NCI-H128 (cell line): ENCODE data around the gene SERTAD2.

Experiments
- DNase-seq: peaks from one replicate; lab custom pipeline; 2025; ENCODE audit not compliant: unreplicated experiment; lab: John Stamatoyannopoulos, UW

SERTAD2 gene

DNA sequence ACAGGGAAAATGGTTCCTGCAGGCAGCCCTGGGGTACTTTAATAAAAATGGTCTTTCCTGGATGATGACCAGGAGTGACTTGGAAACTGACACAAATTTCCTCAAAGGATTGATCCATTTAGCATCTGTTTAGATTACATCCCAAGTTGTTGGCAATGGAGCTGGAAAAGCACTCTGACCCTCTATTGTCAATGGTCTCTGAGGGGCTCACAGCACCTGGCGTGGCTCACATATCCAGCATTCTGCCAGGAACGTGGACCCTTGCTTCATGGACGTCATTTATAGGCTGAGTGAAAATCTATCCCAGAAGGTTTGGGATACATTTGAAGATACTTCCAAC is 43.8 kb downstream of the SERTAD2 start:
- no peak for DNase-seq

DNA sequence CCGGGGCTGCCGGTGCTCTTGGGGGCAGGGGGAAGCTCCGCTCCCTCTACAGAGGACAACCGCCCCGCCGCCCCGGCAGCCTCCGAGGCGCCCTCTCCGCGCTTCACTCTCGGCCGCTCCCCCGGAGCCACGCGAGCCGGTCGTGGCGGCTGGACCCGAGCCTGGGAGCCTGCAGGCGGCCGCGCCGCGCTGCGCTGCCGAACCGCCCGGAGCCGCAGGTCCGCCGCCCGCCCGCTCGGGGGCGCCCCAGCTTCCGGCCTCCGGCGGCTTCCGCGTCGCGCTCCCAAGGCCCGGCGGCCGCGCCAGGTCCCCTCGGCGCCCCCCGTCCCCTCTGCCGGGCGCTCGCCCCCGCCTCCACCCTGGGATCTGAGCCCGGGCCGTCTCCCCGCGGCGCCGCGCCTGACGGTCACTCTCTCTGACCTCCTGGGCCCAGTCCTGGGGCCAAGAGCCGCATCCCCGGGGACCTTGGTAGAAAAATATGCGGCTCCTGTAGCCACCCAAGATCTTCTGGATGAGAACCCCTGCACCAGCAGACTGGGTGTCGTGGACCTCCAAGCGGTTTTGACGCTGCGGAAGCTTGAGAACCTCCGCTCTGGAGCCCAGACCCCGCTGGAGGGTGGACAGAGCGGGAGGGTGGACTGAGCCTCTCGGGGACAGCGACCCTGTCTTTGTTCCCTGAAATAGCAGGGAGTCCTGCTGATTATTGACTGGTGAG is 44.3 kb downstream of the SERTAD2 start:
- DNase-seq = no peak

DNA sequence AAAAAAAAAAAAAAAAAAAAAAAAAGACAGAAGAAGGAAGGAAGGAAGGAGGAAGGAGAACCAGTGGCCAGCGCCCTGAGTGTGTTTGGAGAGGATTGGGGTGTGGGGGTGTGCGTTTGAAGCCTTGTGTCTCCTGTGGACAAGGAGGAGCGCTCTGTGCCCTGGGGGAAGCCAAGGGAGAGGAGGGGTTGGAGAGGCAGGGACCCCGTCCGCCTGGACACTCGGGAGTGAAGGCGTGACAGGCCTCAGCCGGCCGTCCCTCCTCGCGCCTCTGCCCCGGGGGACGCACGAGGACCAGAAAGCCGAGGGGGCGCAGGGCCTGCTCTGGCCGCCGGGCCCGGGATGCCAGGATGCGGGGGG is 44.9 kb downstream of the SERTAD2 start:
- DNase-seq = no peak

DNA sequence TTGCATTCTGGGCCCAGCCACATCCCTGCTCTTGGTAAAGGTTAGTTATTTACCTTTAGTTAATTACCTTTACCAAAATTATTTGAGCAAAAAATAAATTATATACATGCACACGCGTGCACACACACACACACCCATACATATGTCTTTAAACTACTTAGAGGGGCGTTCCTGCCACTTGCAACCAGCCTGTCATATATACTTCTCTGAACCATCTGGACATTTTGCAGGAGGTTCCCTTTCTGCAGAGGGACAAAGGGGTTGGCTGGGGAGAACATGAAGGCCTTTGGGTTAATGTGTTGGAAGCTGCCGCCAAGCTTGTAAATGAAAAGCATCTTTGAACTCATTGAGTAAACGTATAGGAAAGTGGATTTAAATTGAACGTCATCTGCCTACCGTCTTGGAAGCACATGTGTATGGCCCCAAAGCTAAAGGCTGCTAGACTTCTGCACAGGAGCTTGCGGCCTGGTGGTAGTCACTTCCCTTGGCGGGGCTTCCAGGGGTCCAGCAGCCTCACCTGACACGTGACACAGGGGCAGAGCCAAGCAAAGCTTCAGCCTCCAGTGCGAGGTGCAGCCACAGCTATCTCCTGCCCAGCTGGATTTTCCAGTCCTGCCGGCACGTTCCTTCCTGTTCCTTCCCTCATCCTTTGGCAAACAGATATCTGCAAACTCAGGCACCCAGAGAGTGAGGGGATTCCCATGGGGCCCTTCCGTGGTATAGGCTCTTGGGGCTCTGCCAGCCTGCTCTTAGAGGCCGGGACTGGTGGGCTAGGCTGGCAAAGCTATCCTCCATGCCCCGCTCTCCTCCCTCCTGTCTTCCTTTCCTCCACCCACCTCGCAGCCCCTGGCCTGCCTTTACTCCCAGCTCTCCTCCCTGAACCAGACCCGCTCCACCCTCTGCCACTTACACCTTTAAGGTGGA is 46.1 kb downstream of the SERTAD2 start:
- DNase-seq = no peak

DNA sequence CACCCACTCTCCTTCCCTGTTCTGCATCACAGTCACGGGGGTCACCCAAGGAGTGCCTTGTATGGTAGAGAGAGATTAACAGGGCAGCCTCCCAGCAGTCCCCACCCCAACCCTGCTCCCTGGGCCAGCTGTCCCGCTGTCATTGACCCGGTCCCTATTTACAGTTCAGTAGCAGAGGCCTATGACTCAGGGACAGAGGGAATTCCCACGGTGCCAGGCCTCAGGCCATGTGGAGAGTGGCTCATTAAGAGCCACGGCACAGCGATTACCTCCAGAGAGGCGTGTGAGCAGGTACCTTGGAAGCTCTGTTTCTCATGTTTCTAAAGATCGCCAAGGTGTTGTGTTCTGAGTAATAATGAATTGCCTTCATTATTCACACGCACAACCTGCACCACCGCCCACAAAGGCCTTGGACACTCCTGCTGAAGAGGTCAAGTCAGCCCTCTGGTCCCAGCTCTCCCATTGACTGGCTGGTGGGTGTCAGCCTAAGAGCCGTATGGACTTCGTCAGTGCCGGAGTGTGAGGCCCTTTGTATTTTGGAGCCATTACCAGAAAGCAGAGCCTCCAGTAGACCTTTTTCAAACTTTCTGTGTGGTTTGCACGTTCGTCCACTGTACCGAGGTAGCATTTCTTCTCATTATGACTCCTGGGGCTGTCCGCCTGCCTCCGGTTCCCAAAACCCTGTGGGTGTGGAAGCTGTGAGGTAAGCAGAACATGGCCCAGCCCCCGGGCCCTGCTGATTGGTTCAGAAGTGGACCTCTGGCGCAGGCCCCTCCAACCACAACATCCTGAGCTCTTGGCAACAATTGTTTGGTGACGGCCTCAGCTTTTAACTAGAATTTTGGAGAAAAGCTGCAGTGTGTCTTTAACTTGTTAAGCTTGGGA is 47.0 kb downstream of the SERTAD2 start:
- no peak for DNase-seq

DNA sequence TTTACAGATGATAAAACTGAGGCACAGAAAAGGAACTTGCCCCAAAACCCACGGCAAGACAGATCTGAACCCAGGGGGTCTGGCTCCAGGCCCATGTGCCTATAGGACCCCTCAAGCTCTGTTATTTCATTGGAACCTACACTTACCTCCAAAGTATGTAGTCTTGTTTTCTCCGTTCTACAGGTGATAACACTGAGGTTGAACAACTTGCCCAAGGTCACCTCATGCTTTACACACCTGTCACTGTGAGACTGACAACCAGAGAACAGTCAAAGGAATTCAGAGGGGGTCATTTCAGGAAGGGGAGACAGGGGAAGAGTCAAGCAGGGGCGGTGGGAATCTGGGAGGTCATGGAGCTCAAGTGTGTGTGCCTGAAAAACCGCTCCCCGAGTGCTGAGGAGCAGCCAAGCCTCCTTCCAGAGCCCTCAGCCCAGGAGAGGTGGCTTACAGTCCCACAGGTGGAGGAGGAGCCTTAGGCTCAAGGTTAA is 47.7 kb downstream of the SERTAD2 start:
- DNase-seq = no peak

DNA sequence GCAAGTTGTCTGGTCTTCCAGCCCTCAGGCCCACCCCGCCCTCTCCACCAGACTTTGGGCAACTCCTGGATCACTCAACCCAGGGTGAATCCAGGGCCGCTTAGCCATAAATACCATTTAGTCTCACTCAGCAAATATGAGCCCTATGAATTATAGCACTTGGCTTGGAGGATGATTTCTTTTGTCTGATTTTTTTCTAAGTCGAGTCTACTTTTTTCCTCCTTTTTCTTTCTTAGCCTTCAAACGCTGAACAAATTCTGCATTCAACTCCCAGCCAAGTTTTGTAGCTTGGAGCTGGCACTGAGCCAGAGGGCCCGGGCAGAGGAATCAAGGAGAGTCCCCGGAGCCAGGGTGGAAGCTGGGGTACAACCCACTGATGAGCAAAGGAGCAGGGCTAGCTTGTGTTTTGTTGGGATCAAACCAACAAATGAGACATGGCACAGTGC is 48.7 kb downstream of the SERTAD2 start:
- DNase-seq = no peak

DNA sequence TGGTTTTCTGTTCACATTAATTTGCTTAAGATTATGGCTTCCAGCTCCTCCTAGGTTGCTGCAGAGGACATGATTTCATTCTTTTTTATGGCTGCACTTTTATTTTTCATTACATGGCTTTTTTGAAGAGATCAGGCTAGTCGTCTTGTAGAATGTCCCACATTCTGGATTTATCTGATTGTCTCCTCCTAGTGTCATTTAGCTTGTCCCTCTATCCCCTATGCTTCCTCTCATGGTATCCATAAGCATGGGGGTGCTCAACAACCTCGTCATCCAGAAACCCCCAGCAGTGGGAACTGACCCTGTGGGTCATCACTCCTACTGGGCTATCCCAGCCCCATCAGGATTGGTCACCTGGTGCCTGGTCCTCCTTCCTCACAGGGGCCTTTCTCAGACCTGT is 49.6 kb downstream of the SERTAD2 start:
- no peak for DNase-seq

DNA sequence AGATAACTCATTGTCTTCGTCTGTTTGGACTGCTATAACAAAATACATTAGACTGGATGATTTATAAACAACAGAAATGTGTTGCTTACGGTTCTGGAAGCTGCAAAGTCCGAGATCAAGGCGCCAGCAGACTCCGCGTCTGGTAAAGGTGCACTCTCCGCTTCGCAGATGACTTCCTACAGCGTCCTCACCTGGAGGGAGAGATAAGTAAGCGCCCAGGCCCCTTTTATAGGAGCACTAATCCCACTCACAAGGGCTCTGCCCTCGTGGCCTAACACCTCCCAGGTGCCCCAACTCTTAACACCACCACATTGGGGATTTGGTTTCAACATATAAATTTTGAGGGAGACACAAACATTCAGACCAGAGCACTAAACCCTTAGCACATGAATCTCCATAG is 51.3 kb downstream of the SERTAD2 start:
- no peak for DNase-seq

DNA sequence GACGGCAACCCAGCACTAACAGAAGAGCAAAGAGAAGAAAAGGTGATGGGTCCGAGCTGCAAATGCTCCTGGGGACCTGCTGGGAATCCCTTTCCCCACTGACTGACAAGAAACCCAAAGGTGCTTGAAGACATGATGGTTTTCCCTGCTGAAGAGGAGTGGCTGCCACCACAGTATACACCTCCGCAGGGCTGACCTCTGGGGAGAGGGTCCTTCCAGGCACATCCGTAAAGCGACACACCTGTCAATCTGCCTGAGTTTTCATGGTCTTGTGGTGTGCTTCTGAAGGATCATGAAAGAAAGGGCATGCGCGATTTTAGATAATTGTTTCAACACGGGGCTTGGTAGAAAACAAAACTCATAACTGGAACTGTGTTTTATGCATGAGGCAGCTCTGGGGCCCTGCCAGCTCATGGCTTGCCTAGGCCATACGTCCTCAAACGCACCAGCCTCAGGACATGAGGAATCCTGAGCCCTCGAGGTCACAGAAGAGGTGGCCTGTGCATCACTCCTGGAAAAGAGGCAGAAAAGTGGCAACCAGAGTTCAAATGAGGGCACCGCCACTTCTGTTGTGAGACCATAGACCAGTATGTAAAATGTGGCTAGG is 51.8 kb downstream of the SERTAD2 start:
- DNase-seq = no peak

DNA sequence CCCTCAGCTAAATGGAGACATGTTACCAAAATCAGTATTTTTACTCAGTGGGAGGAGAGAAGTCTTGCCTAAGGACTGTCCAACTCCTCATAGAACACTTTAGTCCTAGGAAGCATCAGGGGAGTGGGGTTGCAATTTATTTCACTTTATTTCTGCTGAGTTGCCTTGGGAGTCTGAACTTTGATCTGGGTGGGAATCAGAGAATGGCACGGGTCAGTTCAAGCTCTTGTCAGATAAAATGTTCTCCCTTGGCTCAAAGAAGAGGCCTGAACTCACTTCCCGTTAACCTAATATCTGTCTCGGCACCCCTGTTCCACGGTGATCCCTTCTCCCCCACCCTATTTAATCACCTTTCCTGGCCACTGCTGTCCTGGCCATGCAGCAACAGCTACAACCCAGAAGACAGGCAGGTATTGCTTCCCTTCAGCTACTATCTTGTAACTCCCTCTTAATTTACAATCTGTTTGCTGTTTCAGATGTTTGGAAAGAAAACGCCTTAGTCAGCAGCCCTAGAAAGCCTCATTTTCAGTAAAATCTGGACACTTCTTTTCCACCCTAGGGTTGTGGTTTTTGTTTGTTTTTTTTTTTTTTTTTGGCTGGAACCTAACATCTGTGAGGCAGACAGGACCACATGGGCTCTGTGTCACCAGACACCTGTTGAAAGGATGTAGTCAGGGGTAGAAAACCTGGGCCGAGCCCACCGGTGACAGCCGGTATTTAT is 52.5 kb downstream of the SERTAD2 start:
- DNase-seq = no peak

DNA sequence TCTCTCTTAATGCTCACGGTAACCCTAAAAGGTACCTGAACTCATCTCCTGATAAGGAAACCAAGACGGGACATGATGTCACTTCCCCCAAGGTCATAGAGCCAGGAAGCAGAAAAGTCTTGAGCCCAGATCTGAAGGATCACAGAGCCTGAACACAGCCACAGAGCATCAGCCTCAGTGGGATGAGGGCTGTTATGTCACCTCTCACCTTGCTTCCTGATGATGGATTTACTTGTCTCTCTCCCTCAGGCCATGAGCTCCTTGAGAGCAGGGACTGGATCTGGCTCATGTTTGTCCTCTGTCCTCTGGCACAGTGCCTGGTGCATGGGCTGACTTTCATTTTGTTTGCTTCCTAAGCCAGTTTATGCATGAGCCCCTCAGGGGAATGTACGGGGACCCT is 54.2 kb downstream of the SERTAD2 start:
- no peak for DNase-seq

DNA sequence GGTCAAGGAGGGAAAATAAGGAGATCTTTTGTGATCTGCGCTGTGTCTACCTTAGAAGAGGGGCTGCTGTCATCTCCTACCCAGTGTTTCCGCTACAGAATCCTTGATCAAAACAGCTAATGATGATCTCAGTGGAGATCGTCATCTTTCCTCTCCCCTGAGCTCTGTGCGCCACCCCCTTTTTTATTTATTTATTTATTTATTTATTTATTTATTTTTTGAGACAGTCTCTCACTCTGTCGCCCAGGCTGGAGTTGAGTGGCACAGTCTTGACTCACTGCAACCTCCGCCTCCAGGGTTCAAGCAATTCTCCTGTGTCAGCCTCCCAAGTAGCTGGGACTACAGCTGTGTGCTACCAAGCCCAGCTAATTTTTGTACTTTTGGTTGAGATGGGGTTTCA is 55.5 kb downstream of the SERTAD2 start:
- no peak for DNase-seq

DNA sequence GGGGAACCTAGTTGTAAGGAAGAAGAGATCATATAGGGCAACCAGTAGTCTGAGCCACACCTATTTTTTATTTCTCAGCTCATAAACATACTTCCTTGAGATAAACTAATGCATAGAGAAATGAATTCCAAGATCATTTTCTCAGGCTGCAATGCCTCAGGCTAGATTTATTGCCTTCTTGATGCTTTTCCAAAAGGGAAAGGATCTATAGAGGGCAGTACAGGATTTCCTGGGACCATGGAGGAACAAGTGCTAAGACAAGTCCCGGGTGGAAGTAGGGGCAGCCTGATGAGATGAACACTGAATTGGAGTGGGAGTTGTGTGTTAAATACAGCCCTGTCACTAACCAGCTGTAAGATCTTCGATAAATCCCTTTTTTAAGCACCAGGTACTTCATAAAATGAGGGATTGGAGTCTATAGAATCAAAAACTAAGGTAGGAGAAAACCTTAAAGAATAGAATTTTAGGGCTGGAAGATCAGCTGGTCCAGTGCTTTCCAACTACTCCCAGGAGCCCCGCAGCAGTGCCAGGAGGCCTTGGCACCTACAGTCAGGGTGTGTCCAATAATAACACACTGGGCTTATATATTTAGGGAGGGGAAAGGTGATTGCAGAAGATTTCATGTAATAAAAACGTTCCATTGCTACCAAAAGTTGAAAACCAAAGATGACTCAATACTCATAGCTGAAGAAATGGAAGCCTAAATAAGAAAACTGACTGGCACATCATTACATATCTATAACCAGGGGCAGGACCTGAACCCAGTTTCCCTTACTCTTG is 58.1 kb downstream of the SERTAD2 start:
- DNase-seq = no peak

DNA sequence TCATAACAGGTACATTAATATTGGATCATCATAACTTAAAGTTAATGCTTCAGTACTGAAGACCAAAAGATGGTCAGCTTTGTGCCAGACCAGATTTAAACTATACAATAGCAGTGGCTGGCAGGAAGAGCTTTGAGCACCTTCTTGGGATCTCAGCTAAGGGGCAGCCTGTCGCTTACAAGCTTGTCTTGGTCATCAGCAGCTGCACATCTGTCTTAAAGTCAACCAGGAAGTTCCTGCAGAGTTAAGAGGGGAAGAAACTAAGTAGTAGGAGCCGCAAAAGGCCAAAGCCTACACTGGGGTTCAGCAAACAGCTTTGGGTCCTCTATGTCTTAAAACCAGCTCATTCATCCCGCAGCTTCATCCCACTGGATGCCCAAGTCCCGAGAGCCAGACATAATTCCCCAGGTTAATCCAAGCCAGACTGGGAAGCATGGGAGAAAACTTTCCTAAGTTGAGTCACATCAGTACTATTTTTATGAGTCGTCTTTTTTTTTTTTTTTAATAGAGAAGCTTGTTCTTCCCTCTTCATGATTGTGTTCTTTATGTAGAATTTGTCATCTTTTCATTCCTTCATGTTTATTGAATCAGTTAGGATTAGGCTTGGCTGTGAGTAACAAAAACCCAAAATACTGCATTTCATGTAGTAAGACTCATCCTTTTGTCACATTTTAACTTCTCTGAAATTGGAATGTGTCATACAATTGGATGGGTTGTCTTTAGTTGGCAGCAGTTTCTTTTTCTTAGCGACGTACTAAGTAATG is 59.3 kb downstream of the SERTAD2 start:
- DNase-seq = no peak

DNA sequence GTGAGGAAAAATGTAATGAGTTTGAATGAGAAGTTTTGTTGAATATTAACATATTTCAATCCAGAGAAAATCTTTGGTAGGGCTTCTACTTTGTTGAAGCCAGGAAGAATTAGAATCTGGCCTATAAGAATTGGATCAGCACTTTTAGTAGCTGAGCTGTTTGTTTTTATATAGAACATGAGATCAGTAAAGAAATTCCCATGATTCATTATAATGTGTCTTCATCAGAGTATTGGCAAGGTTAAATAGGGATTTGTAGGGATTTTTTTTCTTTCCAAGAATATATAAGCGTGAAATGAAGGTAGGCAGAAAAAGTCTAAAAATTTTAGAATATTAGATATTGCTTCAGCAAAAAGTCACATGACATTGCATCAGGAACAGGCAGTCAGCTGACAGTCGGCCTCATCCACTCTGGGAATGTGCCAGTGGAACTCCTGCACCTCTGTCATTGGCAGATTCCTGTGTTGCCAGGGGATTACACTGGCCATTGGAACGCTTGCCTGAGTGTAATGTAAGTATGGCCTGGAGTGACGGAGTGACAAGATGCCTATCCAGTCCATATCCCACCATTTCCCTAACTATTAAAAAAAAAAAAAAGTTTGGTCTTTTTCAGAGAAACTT is 60.6 kb downstream of the SERTAD2 start:
- no peak for DNase-seq

DNA sequence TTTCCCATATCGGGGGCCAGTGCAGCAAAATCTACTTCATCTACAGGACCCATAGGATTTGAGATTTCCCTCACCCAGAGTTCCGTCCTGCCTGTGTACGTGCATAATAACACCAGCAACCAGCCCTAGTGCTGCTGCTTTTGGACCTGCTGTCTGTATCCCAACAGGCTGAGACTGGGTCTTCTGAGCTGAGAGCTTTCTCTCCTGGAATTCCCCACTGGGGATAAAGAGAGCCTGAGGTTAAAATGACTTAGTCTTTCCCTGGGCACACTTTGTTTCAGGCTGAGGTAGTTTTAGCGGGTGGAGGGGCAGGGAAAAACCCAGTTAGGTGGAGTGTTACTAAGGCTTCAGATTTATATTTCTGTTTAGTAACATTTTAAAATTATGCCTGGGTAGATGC is 62.5 kb downstream of the SERTAD2 start:
- DNase-seq = no peak

DNA sequence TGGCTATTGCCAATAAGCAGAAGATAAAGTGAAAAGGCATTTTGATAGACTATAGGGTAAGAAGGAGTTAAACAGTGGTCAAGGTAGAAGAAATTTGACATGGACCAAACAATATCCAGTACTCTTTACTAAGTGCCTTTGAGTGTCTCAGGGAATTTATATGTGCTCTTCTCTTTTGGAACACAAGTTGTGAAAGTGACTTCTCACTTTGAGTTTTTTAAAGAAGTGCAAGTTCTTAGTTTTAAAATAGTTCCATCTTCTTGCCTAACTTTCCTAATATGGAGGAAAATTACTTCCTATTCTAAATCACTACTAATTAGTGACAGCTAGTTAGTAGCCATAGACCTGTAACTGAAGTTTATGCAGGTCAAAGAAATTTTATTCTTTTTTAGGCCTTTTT is 66.2 kb downstream of the SERTAD2 start:
- no peak for DNase-seq
